IgD-negative memory B cell (primary cell): Measurements from ENCODE around the gene PMIS2. TPM values are rescaled to one million over a fixed set of nuclear protein-coding genes. Genes with fewer than 3 reads are reported as not detected.
"Not testable (repeated sequence)": the region's sequence is repeated elsewhere in the genome, so short reads cannot be mapped to it uniquely, and the experiment has no call there.

Experiments used
- H3K27ac Mint-ChIP-seq, 3 donors: one replicate each; pipeline ENCODE4 v1.8.0; 2020 to 2022; ENCODE audit warnings: mild to moderate bottlenecking in 3 of 3, mixed read lengths in 3 of 3, moderate library complexity in 1 of 3
- H3K27me3 Mint-ChIP-seq: one replicate; pipeline ENCODE4 v1.8.0; 2021; ENCODE audit warnings: mixed read lengths
- H3K36me3 Mint-ChIP-seq: one replicate; pipeline ENCODE4 v1.8.0; 2020; ENCODE audit warnings: mild to moderate bottlenecking, mixed read lengths
- H3K4me1 Mint-ChIP-seq, 3 donors: one replicate each; pipeline ENCODE4 v1.8.0; 2020 to 2022; ENCODE audit warnings: mixed read lengths in 3 of 3, mild to moderate bottlenecking in 1 of 3
- H3K4me3 Mint-ChIP-seq, 4 donors: one replicate each; pipeline ENCODE4 v1.8.0; 2020 to 2022; ENCODE audit warnings: mild to moderate bottlenecking in 4 of 4, mixed read lengths in 4 of 4, moderate library complexity in 3 of 4
- H3K9me3 Mint-ChIP-seq, 3 donors: one replicate each; pipeline ENCODE4 v1.8.0; 2020 to 2021; ENCODE audit warnings: mixed read lengths in 3 of 3, mild to moderate bottlenecking in 1 of 3
- polyA plus RNA-seq: library from polyadenylated mRNA; unstranded; fragments of 300-500 nt; fragmentation: Illumina TruSeq; gene quantifications from one replicate; pipeline ENCODE4 v1.2.3, GENCODE V29; 2021

The PMIS2 gene
- polyA plus RNA-seq, 1 donor from 2014 or later = not detected

- H3K4me1 Mint-ChIP-seq, H3K9me3 Mint-ChIP-seq, H3K27me3 Mint-ChIP-seq, H3K4me3 Mint-ChIP-seq, H3K36me3 Mint-ChIP-seq, H3K27ac Mint-ChIP-seq: not testable (repeated sequence)
Observed at GRCh38 chr19:35595026-35595425, 9.1 kb downstream of the PMIS2 start.

GRCh38 chr19:35595928-35596327 lies 10.0 kb downstream of the PMIS2 start:
- Mint-ChIP-seq H3K9me3 (no peaks in the 10 kb centered on the region), H3K27ac (no peak overlapping the region), H3K4me3 (no peak overlapping the region), H3K36me3 (no peaks in the 10 kb centered on the region), H3K4me1 (peaks cover 0 to 3% (median 0%) of the 10 kb centered on the region in 3 donors), H3K27me3 (peaks cover 6% of the 10 kb centered on the region)

GRCh38 chr19:35596366-35596999 lies 10.5 kb downstream of the PMIS2 start:
- Mint-ChIP-seq H3K36me3 (no peaks in the 10 kb centered on the region), H3K27ac (no peak overlapping the region), H3K4me3 (no peak overlapping the region), H3K9me3 (no peaks in the 10 kb centered on the region), H3K27me3 (peaks cover 9% of the 10 kb centered on the region), H3K4me1 (peaks cover 0 to 3% (median 0%) of the 10 kb centered on the region in 3 donors)

- H3K9me3 Mint-ChIP-seq = no peaks in the 10 kb centered on the region
- H3K4me1 Mint-ChIP-seq = no peaks in the 10 kb centered on the region
- peak overlapping the region in 1 of 3 donors; percentile 22 for H3K27ac Mint-ChIP-seq
- H3K4me3 Mint-ChIP-seq = no peak overlapping the region
- no peaks in the 10 kb centered on the region for H3K36me3 Mint-ChIP-seq
- H3K27me3 Mint-ChIP-seq = peaks cover 7% of the 10 kb centered on the region
Observed at GRCh38 chr19:35601971-35602370, 16.0 kb downstream of the PMIS2 start.

GRCh38 chr19:35604436-35604835 lies 18.5 kb downstream of the PMIS2 start:
- not testable (repeated sequence) for H3K36me3 Mint-ChIP-seq

GRCh38 chr19:35607170-35607569 lies 21.2 kb downstream of the PMIS2 start:
- H3K27me3 Mint-ChIP-seq = not testable (repeated sequence)

More at GRCh38 chr19:35604436-35604835, 18.5 kb downstream of the PMIS2 start:
- H3K27me3 Mint-ChIP-seq, H3K9me3 Mint-ChIP-seq, H3K4me1 Mint-ChIP-seq: not testable (repeated sequence)
- Mint-ChIP-seq H3K27ac (peak overlapping the region in 1 of 3 donors; percentile 86), H3K4me3 (peak overlapping the region in 1 of 4 donors; percentile 72)

GRCh38 chr19:35607661-35608060 lies 21.7 kb downstream of the PMIS2 start:
- Mint-ChIP-seq H3K4me3 (peak overlapping the region in 1 of 4 donors; percentile 20), H3K9me3 (peaks cover 0 to 6% (median 2%) of the 10 kb centered on the region in 3 donors), H3K27ac (peak overlapping the region in 1 of 3 donors; percentile 10), H3K36me3 (peaks cover 4% of the 10 kb centered on the region), H3K4me1 (peaks cover 24 to 29% (median 24%) of the 10 kb centered on the region in 3 donors), H3K27me3 (no peaks in the 10 kb centered on the region)

More at GRCh38 chr19:35607170-35607569, 21.2 kb downstream of the PMIS2 start:
- H3K27ac Mint-ChIP-seq = peak overlapping the region in 1 of 3 donors; percentile 10
- H3K36me3 Mint-ChIP-seq, H3K9me3 Mint-ChIP-seq: not testable (repeated sequence)
- peak overlapping the region in 1 of 4 donors; percentile 20 for H3K4me3 Mint-ChIP-seq
- H3K4me1 Mint-ChIP-seq = peaks cover 19 to 28% (median 20%) of the 10 kb centered on the region in 3 donors

GRCh38 chr19:35608251-35608650 lies 22.3 kb downstream of the PMIS2 start:
- H3K27ac Mint-ChIP-seq = peak overlapping the region; percentile 90 to 97 (median 93)
- peaks cover 24 to 29% (median 25%) of the 10 kb centered on the region in 3 donors for H3K4me1 Mint-ChIP-seq
- H3K9me3 Mint-ChIP-seq = peaks cover 0 to 6% (median 2%) of the 10 kb centered on the region in 3 donors
- H3K4me3 Mint-ChIP-seq = peak overlapping the region in 3 of 4 donors; percentile 65 to 89 (median 89)
- H3K36me3 Mint-ChIP-seq = peaks cover 4% of the 10 kb centered on the region
- no peaks in the 10 kb centered on the region for H3K27me3 Mint-ChIP-seq

GRCh38 chr19:35609851-35610353 lies 23.9 kb downstream of the PMIS2 start:
- peaks cover 25 to 29% (median 26%) of the 10 kb centered on the region in 3 donors for H3K4me1 Mint-ChIP-seq
- H3K27ac Mint-ChIP-seq = peak overlapping the region; percentile 97 to 99 (median 99)
- no peaks in the 10 kb centered on the region for H3K27me3 Mint-ChIP-seq
- peaks cover 0 to 6% (median 2%) of the 10 kb centered on the region in 3 donors for H3K9me3 Mint-ChIP-seq
- H3K4me3 Mint-ChIP-seq = peak overlapping the region; percentile 71 to 89 (median 84)
- peaks cover 4% of the 10 kb centered on the region for H3K36me3 Mint-ChIP-seq

- Mint-ChIP-seq H3K27ac (peak overlapping the region; percentile 96 to 99 (median 99)), H3K4me3 (peak overlapping the region; percentile 83 to 97 (median 88)), H3K9me3 (peaks cover 0 to 6% (median 2%) of the 10 kb centered on the region in 3 donors), H3K4me1 (peaks cover 25 to 29% (median 26%) of the 10 kb centered on the region in 3 donors), H3K27me3 (no peaks in the 10 kb centered on the region), H3K36me3 (peaks cover 4% of the 10 kb centered on the region)
Observed at GRCh38 chr19:35612224-35612558, 26.2 kb downstream of the PMIS2 start.

- peaks cover 4% of the 10 kb centered on the region for H3K36me3 Mint-ChIP-seq
- H3K27ac Mint-ChIP-seq = peak within 1 kb of the TSS; percentile 96 to 99 (median 99)
- H3K27me3 Mint-ChIP-seq = no peaks in the 10 kb centered on the region
- peak within 1 kb of the TSS; percentile 83 to 97 (median 88) for H3K4me3 Mint-ChIP-seq
- H3K4me1 Mint-ChIP-seq = peaks cover 25 to 29% (median 26%) of the 10 kb centered on the region in 3 donors
- H3K9me3 Mint-ChIP-seq = peaks cover 0 to 6% (median 2%) of the 10 kb centered on the region in 3 donors
Observed at GRCh38 chr19:35612559-35613321, 26.8 kb downstream of the PMIS2 start, which contains the start of gene HAUS5. HAUS5 (plus strand) TSS chr19:35612735; CDS start chr19:35612795, 60 bp downstream.

GRCh38 chr19:35613574-35613973 lies 27.6 kb downstream of the PMIS2 start:
- Mint-ChIP-seq H3K36me3 (no peaks in the 10 kb centered on the region), H3K9me3 (peaks cover 0 to 1% (median 0%) of the 10 kb centered on the region in 3 donors)

GRCh38 chr19:35615036-35615435 lies 29.1 kb downstream of the PMIS2 start:
- H3K36me3 Mint-ChIP-seq = no peaks in the 10 kb centered on the region
- H3K9me3 Mint-ChIP-seq = no peaks in the 10 kb centered on the region
- H3K27me3 Mint-ChIP-seq = no peaks in the 10 kb centered on the region
- peaks cover 11 to 14% (median 12%) of the 10 kb centered on the region in 3 donors for H3K4me1 Mint-ChIP-seq
- H3K4me3 Mint-ChIP-seq = peak overlapping the region in 2 of 4 donors; percentile 38 to 50
- H3K27ac Mint-ChIP-seq = no peak overlapping the region

More at GRCh38 chr19:35613574-35613973, 27.6 kb downstream of the PMIS2 start:
- H3K4me3 Mint-ChIP-seq = peak overlapping the region; percentile 60 to 97 (median 79)
- no peaks in the 10 kb centered on the region for H3K27me3 Mint-ChIP-seq
- peaks cover 19 to 24% (median 21%) of the 10 kb centered on the region in 3 donors for H3K4me1 Mint-ChIP-seq
- peak overlapping the region; percentile 53 to 99 (median 99) for H3K27ac Mint-ChIP-seq

- Mint-ChIP-seq H3K27ac (no peak overlapping the region), H3K36me3 (peaks cover 2% of the 10 kb centered on the region), H3K4me3 (no peak overlapping the region), H3K27me3 (no peaks in the 10 kb centered on the region), H3K9me3 (no peaks in the 10 kb centered on the region), H3K4me1 (no peaks in the 10 kb centered on the region)
Observed at GRCh38 chr19:35618857-35619256, 32.9 kb downstream of the PMIS2 start.
